ENCODE measurements around the gene CAPN1. TPM values are rescaled to one million over a fixed set of nuclear protein-coding genes. Genes with fewer than 3 reads are reported as not detected.

Gene CAPN1
- total and polyA plus RNA-seq, 2 of the 13 experiments (the other 11 are each of a cell fraction or from before 2014, with no cell fraction given): 57.3 to 82.6 TPM

- TF ChIP-seq HNF4G (IDR thresholded peaks at IDR 0.05; ENCODE audit: borderline replicate concordance, low read depth, low read length) (no peak), HNF4G (CRISPR knock-in tag; IDR thresholded peaks at IDR 0.05; ENCODE audit: borderline replicate concordance, low read depth) (0 out of 2 replicates have a peak, but pooled peaks have one; percentile 17), SYNCRIP (IDR thresholded peaks at IDR 0.05; ENCODE audit: insufficient read depth, low read depth, low read length) (no peak), ZNF550 (CRISPR knock-in tag; IDR thresholded peaks at IDR 0.05; ENCODE audit: borderline replicate concordance) (0 out of 2 replicates have a peak, but pooled peaks have one; percentile 36), NFIC (IDR thresholded peaks at IDR 0.05; ENCODE audit: low read length) (peak; percentile 23; the same call in 1 of the 2 replicates), ZNF629 (CRISPR knock-in tag; conservative IDR thresholded peaks at IDR 0.05) (0 out of 2 replicates have a peak, but pooled peaks have one; percentile 16), RAD51 (IDR thresholded peaks at IDR 0.05; ENCODE audit: borderline replicate concordance) (no peak), TP53 (CRISPR knock-in tag; conservative IDR thresholded peaks at IDR 0.05) (no peak), ZNF674 (CRISPR knock-in tag; IDR thresholded peaks at IDR 0.05; ENCODE audit: low read depth) (no peak; the same call in 1 of the 2 replicates), SMAD1 (CRISPR knock-in tag; IDR thresholded peaks at IDR 0.05; ENCODE audit: borderline replicate concordance, low read depth) (no peak), TOE1 (CRISPR knock-in tag; IDR thresholded peaks at IDR 0.05) (no peak), ZNF7 (CRISPR knock-in tag; IDR thresholded peaks at IDR 0.05) (no peak), NCOR1 (IDR thresholded peaks at IDR 0.05; ENCODE audit: borderline replicate concordance, low read length) (peak; percentile 48; the same call in 1 of the 2 replicates), ZNF549 (CRISPR knock-in tag; IDR thresholded peaks at IDR 0.05) (no peak), SNAI1 (CRISPR knock-in tag; IDR thresholded peaks at IDR 0.05; ENCODE audit: borderline replicate concordance) (no peak; the same call in 1 of the 2 replicates), UBTF (CRISPR knock-in tag; IDR thresholded peaks at IDR 0.05) (peak; percentile 40), MAX (IDR thresholded peaks at IDR 0.05) (peak; percentile 83), ZSCAN21 (CRISPR knock-in tag; IDR thresholded peaks at IDR 0.05; ENCODE audit: borderline replicate concordance) (no peak; the same call in 1 of the 2 replicates), SAFB2 (CRISPR knock-in tag; IDR thresholded peaks at IDR 0.05; ENCODE audit: borderline replicate concordance, low read depth) (no peak; the same call in none of the 2 replicates), TFDP2 (CRISPR knock-in tag; IDR thresholded peaks at IDR 0.05) (peak; percentile 53; the same call in 1 of the 2 replicates), RARA (CRISPR knock-in tag; IDR thresholded peaks at IDR 0.05) (no peak), ASH2L (IDR thresholded peaks at IDR 0.05; ENCODE audit: insufficient read length, low read depth, low read length) (peak; percentile 88), ZNF839 (CRISPR knock-in tag; IDR thresholded peaks at IDR 0.05; ENCODE audit: borderline replicate concordance) (no peak)
- TF ChIP-seq, protein P1, sequence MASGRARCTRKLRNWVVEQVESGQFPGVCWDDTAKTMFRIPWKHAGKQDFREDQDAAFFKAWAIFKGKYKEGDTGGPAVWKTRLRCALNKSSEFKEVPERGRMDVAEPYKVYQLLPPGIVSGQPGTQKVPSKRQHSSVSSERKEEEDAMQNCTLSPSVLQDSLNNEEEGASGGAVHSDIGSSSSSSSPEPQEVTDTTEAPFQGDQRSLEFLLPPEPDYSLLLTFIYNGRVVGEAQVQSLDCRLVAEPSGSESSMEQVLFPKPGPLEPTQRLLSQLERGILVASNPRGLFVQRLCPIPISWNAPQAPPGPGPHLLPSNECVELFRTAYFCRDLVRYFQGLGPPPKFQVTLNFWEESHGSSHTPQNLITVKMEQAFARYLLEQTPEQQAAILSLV (CRISPR knock-in tag; IDR thresholded peaks at IDR 0.05; ENCODE audit: borderline replicate concordance): peak; percentile 64
- TF ChIP-seq, protein P2, sequence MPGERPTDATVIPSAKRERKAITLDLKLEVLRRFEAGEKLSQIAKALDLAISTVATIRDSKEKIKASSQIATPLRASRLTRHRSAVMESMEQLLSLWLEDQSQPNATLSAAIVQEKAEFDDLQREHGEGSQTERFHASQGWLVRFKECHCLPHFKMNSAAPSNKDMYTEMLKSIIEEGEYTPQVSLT (CRISPR knock-in tag; IDR thresholded peaks at IDR 0.05; ENCODE audit: borderline replicate concordance, low read depth): no peak
Observed at GRCh38 chr11:65134240-65134951, 47.3 kb upstream of the CAPN1 start, which contains the start of gene SYVN1 (continued).
